ENCODE measurements around the gene RUSC2. TPM values are rescaled to one million over a fixed set of nuclear protein-coding genes. Genes with fewer than 3 reads are reported as not detected.

RUSC2 gene, protein sequence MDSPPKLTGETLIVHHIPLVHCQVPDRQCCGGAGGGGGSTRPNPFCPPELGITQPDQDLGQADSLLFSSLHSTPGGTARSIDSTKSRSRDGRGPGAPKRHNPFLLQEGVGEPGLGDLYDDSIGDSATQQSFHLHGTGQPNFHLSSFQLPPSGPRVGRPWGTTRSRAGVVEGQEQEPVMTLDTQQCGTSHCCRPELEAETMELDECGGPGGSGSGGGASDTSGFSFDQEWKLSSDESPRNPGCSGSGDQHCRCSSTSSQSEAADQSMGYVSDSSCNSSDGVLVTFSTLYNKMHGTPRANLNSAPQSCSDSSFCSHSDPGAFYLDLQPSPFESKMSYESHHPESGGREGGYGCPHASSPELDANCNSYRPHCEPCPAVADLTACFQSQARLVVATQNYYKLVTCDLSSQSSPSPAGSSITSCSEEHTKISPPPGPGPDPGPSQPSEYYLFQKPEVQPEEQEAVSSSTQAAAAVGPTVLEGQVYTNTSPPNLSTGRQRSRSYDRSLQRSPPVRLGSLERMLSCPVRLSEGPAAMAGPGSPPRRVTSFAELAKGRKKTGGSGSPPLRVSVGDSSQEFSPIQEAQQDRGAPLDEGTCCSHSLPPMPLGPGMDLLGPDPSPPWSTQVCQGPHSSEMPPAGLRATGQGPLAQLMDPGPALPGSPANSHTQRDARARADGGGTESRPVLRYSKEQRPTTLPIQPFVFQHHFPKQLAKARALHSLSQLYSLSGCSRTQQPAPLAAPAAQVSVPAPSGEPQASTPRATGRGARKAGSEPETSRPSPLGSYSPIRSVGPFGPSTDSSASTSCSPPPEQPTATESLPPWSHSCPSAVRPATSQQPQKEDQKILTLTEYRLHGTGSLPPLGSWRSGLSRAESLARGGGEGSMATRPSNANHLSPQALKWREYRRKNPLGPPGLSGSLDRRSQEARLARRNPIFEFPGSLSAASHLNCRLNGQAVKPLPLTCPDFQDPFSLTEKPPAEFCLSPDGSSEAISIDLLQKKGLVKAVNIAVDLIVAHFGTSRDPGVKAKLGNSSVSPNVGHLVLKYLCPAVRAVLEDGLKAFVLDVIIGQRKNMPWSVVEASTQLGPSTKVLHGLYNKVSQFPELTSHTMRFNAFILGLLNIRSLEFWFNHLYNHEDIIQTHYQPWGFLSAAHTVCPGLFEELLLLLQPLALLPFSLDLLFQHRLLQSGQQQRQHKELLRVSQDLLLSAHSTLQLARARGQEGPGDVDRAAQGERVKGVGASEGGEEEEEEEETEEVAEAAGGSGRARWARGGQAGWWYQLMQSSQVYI (N-terminal part only)
- total RNA-seq (10 to 100 TPM in 4 of 6 donors, 1 to 10 TPM in 2; 9.0 to 22.1 (median 12.6) TPM), polyA plus RNA-seq (10 to 100 TPM; 24.0 to 27.1 TPM)

DNA sequence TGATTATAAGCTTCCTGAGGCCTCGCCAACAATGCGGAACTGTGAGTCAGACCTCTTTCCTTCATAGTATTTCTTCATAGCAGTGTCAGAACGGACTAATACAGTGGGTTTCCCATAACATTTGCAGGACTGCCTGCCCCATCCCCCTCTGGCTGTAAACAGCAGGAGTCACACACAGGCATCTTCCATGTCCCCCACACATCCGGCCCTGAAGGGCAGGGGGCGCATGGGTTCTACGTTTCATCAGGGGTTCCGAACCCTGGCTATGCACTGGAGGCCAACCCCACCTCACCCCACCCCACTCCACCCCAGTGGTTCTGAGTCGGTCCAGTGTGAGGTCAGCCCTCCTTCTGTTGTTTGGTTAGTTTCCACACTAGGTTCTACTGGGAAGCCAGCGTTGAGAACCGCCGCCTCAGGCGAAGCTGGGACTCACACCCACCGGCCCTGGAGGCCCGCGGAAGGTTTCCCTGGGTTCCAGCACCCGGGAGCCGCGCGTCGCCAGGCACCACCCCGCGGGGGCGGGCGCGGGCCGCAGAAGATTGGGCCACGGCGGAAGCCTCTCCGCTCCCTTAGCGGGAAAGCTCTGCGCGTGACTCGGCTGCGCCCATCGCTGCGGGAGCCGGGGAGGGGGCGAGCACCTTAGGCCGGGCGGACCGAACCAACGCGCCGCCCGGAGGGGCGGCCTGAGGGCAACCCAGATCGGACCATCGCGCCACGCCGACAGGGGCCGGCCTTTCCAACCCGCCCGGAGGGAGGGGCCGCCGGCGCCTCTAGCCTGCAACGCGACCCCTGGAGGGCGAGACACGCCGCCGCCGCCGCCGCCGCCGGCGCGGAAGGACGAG is at the start of gene RUSC2:
TSS of gene RUSC2 (plus strand) at position 799 of the 842 bp plus-strand sequence. CDS start 56,411 bp downstream, outside the sequence.
- H3K9me3 ChIP-seq = no peaks in the 10 kb centered on the region
- H3K27ac ChIP-seq = peak within 1 kb of the TSS; percentile 76 to 94 (median 88)
- FAIRE-seq = no peak
- intact Hi-C loops (cut with DNase I) = no loop called here
- DNase-seq = peak; percentile 82 to 91 (median 86)
- WGBS, 2 donors = 1 to 2% methylated on average over 49 to 71 of the region's 71 CpGs
- no peaks in the 10 kb centered on the region for H3K36me3 ChIP-seq
- peaks cover 0 to 6% (median 0%) of the 10 kb centered on the region in 3 donors for H3K4me1 ChIP-seq
- peak; percentile 84 to 88 (median 87) for ATAC-seq
- H3K4me3 ChIP-seq = peak within 1 kb of the TSS; percentile 62 to 80 (median 77)
- TF ChIP-seq CTCF (IDR thresholded peaks at IDR 0.05) = peak in 2 of 4 donors; percentile 13 to 30
- no peaks in the 10 kb centered on the region for H3K27me3 ChIP-seq

DNA sequence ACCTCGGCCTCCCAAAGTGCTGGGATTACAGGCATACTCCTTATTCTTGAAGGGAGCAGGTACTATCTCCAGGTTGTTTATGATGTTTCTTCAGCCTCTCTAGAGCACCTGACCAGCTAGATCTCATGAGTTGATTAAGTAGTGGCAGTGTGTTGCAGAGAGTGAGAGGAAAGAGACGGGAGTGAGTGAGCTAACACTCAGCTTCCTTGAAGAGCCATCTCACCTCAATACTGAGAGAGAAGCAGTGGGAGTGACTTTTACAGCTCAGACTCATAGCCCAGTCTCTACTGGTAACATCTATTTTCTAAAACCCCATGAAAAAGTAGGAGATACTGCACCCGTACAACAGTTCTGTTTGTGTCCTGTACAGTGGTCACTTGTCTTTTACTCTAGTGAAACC is 43.9 kb upstream of the RUSC2 start:
- no peak overlapping the region for H3K4me3 ChIP-seq
- TF ChIP-seq CTCF (IDR thresholded peaks at IDR 0.05) = no peak
- H3K27me3 ChIP-seq = no peaks in the 10 kb centered on the region
- no peaks in the 10 kb centered on the region for H3K9me3 ChIP-seq
- DNase-seq = no peak
- intact Hi-C loops (cut with DNase I) = no loop called here
- WGBS, 2 donors = 96 to 100% methylated on average over 3 of the region's 3 CpGs
- no peak for ATAC-seq
- H3K36me3 ChIP-seq = no peaks in the 10 kb centered on the region
- no peaks in the 10 kb centered on the region for H3K4me1 ChIP-seq
- FAIRE-seq = no peak
- no peak overlapping the region for H3K27ac ChIP-seq

GRCh38 chr9:35448496-35448895 is 41.4 kb upstream of the RUSC2 start:
- no peak for FAIRE-seq
- Histone ChIP-seq H3K27me3 (no peaks in the 10 kb centered on the region), H3K4me1 (no peaks in the 10 kb centered on the region), H3K36me3 (no peaks in the 10 kb centered on the region), H3K27ac (no peak overlapping the region), H3K9me3 (no peaks in the 10 kb centered on the region), H3K4me3 (no peak overlapping the region)
- intact Hi-C loops (cut with DNase I) = no loop called here
- no peak for DNase-seq
- 80 to 84% methylated on average over 1 of the region's 1 CpG for WGBS, 2 donors
- TF ChIP-seq CTCF (IDR thresholded peaks at IDR 0.05) = no peak
- ATAC-seq = no peak

- Histone ChIP-seq H3K27ac (no peak overlapping the region), H3K4me1 (no peaks in the 10 kb centered on the region), H3K36me3 (no peaks in the 10 kb centered on the region), H3K4me3 (no peak overlapping the region), H3K9me3 (no peaks in the 10 kb centered on the region), H3K27me3 (no peaks in the 10 kb centered on the region)
- intact Hi-C loops (cut with DNase I) = no loop called here
- WGBS, 2 donors = 92 to 97% methylated on average over 2 of the region's 2 CpGs
- TF ChIP-seq CTCF (IDR thresholded peaks at IDR 0.05) = no peak
- DNase-seq (no peak), FAIRE-seq (no peak), ATAC-seq (no peak)
Measured at GRCh38 chr9:35452481-35452880, 37.4 kb upstream of the RUSC2 start.
